Stimulated activated CD8-positive, alpha-beta memory T cell treated with anti-CD3 and anti-CD28 coated beads, Interleukin-12 subunit alpha, Interleukin-12 subunit beta, amount 100 ng/mL, for 24 hours (primary cell): ENCODE measurements around the gene NOX3.

Experiments
- DNase-seq: peaks from one replicate; pipeline ENCODE4 v3.0.0-alpha.2; 2020; ENCODE audit errors: extremely low read depth

NOX3 gene

DNA sequence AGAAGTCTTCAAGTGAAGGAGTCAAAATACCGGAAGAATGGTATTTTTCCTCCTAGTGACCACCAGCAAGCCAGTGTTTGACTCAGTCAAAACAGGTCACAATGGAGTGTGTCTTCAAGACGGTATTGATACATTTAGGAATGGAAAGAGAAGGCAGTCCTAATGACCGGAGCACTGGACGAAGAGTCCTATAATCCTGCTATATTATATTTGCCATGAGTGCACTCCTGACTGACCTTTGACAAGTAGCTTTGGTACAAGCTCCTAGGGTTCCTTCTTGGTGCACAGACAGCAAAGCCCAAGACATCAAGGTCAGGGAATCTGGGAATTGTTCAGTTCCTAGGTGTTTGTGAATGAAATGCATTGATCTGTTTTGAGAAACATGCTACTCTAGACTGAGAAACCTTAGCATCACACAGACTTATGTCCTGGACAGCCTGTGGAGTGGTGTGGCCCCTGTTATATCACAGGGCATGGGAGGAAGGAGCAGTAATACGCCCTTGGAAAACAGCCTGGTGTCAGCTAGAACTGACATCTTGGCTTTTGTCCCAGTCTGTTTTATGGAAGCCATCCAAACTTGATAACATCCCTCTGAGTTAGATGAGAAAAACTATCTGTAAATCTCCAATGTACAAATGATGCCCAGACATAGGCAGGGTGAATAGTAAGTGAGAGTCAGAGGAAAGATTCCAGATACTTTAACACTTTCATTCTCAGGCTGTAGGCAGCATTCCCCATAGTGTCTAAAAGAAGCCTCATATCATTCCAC, 18.5 kb downstream of the NOX3 start:
- no peak for DNase-seq

DNA sequence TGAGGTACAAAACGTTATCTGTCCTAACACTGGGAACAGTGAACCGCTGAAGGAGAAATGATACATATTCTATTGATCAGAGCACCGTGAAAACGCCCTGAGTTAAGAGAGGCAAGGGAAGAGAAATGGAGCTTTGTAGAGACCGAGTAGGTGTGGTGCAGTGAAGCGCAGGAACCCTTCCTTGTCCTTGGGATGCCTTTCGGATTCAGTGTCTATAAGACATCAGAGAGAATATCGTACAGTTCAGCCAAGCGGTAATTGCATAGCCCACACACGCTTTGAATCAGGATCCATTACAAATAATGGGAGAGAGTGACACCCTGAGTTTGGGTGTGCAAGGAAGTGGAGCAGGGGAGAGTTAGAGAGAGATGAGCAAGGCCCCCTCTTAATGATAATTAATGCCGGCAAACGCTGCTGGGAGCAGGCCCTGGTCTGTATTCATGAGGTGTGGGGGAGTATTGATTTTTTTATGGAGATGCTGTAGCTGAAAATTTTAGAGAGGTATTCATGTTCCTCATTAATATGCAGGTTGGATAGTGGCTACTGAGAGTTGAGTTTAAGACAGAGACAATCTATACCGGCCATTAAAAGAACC, 20.7 kb downstream of the NOX3 start:
- DNase-seq, result no peak

DNA sequence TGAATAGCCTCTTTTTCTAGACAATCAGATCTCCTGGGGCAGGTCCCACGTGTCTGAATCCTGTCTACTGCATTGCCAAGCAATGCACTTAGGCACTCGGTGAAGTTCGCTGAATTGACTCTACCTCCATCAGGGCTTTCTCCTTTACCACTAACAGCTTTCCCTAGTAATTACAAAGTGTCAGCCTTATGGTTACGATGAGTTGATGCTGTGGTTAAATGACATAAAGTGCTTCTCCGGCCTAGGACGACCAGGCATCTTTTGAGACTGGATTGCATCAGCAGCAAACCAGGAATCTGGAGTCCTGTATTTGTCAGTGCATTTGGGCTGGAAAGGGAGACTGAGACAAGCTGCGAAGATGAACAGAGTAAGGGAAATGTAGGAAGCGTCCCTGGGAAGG, 21.5 kb downstream of the NOX3 start:
- no peak for DNase-seq

DNA sequence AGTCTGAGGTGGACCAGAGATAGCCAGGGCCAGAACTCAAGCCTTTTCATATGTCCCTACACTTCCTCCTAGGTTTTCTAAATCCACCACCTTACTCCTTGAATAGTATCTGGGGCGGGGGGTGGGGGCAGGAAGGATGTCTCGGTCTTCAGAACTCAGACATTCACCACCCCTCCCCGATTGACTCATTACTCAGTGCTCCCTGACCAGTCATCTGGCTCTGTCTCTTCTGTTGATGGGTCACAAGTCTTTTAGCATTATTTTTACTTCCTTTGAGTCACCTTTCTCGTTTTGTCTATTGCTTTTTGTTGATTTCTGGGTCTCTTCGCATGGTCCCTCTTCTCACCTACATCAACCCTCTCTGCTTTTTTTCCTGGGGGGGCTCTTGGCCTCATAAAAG, 23.3 kb downstream of the NOX3 start:
- DNase-seq, result no peak

DNA sequence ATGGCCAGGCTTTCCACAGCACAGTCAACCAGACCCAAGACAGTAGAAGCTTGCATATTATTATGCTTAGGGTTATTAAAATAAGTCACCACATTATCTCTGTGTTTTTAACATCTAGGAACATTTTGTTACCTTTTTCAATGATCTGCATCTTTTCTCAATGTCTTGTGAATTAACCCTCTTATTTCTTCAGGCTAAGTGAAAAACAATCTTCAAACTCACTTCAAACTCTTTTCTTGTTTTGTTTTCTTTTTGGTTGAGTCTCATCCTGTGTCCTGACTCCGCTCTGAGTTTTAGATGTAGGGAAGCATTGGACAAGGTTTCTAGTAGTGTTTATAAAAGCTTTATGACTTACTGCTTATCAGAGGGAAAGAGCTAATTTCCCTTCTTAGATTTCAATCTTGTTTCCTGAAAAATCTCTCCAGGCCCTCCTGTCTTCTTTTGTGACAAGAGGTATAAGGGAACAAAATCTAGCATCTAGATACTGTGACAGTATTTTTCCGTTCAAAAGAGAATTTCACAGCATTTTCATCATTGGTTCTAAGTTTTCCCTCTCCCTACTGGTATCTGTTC, 26.2 kb downstream of the NOX3 start:
- DNase-seq, result no peak

DNA sequence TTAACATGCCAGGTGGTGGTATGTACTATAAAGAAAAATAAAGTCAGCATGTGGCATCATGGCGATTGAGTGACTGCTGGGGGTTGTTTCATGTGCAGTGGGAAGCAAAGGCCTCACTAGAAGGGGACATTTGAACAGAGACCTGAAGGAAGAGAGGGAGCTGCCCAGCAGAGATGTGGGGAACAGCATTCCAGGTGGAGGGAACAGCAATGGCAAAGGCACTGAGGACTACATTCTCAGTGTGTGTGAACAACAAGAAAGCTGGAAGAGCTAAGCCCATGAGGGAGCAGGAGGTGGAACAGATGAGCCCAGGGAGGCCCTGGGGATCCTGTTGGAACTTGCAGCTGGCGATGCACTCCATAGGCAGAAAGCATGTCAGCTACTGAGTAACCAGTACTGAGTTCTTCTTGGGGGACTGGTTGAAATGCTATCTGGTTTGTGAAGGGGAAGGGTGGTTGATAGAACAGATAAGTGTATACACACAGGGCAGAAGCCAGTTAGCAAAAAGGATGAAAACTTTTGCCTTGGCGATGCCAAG, 29.2 kb downstream of the NOX3 start:
- DNase-seq, result no peak

DNA sequence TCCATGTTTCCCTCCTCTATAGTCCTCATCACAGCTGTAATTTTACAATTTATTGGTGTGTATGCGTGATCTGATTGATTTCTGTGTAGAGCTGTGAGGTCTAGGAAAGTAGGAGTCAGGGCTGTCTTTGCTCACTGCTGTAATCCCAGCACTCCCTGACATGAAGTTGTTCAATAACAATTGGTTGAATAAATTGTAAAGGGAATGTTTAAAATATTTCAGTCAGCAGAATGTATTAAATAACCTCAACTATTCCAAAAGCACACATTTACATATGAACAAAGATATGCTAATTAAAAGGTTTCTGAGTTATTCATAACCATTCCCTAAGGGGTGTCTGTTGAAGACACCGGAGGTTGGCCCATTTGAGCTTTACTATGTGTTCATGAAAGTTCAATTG, 31.5 kb downstream of the NOX3 start:
- DNase-seq, result no peak

DNA sequence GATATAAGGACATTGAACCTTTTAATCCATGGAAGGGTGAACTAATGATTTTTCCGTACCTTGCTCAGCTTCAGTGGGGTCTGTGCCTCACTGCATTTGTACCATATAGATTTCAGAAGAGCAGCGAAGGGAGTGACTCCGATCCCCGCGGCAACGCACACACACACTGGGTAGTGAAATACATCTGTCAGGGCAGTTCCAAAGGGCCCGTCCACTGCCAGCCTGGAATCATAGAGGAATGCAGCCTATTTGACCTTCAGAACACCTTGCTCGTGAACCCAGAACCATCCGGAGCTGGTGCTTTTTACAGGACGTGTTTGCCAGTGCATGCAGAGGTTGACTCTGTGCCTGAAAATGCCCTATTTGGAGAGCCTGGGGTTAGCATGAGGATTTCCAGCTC, 33.0 kb downstream of the NOX3 start:
- DNase-seq, result no peak

DNA sequence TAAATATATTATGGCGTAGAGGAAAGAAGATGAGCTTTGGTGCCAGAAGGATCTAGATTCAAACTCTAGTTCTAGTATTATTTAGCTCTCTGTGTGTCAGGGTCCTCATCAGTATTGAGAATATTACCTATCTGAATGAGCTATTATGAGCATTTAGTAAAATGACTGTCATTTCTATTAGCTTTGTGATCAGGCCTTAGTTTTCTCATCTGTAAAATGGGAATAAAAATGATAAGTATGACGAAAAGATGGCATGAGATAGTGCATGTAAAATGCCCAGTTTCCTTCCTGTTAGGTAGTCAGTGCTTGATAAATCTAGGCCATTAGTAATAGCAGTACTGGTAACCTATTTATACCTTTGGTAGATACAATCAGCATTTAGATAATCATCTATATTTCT, 35.1 kb downstream of the NOX3 start:
- DNase-seq, result no peak

DNA sequence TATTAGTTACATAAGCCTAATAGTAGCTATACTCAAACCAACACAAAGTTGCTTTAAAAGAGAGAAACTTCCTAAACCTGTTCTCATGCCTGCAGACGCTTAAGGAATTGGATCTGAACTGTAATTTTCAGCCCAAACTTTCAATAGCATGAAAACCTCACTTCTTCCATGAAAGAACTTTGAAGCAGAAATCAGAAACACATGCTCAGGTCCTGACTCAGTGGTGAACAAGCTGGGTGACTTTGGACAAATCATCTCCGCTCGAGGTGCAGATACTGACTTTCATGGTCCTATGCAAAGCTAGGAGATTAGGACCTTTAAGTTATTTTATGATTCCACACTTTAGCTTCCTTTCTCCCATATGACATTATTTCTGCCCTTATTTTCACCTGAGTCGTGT, 36.5 kb downstream of the NOX3 start:
- no peak for DNase-seq

DNA sequence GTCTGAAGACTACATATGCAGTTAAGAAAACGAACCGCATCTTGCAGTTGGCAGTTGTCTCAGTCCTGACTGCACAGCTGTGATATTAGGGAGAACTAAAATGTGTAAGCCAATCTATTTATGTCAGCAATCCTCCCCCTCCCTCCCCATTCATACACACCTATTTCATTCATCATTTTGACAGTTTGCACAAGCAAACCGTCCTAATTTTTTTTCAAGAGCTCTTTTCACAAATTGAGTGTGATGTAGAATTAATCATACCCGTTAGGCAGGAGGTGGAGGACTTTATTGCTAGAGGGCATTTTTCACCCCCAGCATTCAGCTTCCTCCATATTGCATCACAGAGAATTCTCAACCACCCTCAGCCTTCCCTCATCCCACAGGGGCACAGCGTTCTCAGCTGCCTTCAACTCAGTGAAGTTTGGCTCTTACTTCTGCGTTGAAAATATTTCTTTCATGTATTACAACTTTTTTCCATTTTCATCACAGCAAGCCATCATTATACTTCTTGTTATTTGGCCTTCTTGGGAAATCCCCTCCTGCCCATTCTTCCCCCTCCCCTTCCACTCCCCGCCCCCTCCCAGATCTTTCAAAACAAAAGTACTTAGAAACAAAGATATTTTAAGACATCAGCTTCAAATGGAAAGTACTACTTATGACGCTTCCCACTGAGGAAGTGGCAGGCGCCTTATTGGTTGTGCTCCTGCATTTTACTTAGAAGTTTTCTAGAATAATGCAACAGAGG, 37.5 kb downstream of the NOX3 start:
- DNase-seq, result peak; percentile 35

DNA sequence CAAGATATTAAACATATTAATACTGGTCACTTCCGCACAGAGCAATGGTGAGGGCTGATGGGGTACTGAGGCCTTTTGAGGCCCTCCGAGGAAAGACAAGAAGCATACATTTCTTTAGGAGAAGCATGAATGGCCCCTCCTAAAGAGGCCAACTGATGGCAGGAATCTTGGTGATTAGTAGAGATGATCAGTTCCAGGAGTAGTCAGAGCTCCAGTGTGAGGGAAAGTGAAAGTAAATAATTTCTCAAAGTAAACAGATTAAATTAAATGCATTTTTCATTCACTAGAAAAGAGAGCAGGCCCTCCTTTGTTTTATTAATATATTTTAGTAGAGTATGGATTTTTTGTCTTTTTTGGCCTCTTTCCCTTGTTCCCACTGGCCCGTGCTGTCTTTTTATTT, 38.2 kb downstream of the NOX3 start:
- DNase-seq, result no peak

DNA sequence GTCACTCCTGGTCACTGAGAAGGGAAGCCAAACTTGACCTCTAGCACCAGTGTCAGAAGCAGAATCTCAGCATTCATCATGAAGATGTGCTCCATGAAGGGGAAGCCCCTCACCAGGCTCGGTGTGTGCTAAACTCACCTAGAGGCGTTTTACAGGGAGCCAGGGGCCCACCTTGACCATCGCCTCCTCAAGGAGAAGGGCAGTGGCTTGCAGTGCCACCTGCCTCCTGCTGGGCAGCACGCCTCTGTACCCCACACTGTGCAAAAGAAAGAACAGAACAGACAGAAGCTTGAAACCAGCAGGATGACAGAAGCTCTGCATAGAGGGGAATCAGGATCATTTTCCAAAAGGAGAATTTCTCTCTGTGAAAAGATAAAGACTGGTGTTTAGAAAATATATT, 39.7 kb downstream of the NOX3 start:
- DNase-seq, result no peak

DNA sequence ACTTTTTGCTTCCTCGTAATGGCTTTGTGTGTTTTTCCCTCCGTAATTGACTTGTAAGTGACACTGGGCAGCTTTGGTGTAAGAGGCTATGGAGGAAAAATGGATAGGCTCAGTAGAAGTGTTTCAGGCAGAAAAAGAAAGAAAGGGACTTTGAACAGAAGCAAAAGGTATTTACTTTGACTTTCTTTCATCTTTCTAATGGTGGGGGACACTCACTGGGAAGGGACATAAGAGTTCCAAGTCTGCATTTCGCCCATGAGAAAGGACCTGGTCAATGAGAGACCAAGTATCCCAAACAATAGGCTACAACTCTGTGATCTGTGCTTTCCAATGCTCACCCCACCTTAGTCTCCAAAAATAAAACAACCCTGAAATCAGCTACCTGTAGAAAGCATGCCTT, 41.6 kb downstream of the NOX3 start:
- no peak for DNase-seq

DNA sequence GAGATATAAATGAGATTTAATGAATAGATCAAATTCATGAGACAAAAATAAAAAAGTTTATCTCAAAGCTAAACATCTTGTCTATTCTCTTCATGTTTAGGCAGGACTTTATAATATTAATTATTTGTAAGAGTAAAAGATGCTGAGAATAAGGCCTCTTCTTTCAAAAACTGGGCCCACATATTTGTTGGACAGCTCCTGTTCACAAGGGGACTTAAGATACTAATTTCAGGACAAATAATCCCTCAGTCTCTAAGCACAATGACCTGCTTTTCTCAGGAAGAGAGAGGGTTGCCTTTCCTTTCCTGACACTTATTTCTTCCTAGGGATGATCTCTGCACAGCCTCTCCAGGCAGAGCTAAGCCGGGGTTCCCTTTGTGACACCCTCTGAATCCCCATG, 43.3 kb downstream of the NOX3 start:
- no peak for DNase-seq

DNA sequence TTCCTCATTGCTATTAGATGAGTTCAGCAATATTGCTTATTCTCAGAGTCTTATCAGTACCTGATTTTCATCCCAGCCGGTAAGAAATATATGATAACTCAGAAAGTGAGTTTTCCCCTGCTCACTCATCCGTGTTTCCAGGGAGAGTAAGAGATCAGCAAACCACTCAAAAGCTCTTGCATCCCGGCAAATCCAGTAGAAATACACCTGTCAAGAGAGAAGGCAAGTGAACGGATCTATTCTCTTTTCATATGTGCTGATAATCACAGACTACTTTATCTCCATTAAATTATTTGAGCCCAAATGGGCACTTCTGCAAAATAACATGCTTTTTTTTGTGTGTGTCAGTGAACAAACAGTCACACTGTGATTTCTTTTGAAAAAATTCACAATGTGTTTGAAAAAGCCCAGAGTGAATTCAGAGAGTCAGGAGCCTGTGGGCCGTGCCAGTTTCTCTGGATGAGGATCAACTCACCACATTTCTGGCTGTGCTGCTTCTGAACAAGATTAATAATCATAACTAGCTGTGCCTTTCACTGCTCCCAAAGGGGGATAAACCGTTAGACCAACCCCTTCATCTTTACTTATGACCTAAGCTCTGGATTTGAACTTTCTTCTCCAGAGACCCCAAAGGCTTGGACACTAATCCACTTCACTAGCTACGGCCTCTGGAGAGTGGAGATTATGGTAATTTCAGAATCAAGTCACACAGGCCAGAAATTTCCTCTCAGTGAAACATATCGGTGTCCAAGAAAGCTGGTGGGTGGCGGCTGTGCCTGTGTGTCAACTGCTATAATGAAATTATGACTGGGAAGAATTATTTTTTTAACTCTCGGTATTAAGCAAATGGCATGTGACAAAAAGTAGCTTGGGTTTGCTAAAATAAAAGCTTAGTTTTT, 44.2 kb downstream of the NOX3 start:
- DNase-seq, result no peak

DNA sequence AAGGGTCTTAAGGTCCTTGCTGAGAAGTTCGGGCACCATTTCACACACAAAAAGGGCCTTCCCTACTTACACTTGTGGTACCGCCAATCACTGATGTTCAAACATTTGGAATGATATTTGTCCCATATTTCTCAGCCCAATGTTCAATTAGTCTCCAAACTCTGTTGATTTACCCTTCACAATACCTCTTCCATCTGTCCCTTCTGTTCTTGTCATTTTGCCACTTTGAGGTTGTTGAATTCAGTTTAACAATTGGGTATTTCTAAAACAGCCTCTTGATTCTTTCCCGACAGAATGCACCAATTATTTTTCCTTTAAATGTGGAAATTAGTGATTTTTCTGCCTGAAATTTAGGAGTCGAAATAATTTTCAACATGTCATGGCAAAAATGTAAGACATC, 46.2 kb downstream of the NOX3 start:
- no peak for DNase-seq

DNA sequence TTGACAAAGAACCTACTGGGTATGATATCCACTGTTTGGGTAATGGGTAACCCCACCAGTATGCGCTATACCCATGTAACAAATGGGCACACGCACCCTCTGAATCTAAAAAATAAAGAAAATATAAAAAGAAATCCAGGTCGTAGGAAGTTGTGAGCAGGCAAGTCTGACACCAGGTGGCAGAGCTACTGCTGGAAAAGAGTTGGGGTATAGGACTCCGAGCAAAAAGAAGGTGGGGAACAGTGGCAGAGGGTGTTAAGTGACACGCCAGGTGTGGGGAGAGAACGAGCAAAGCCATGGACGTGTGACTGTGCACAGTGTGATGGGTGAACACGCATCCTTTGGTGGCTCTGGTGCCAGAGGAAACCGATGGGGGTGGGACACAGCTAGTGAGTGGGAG, 46.7 kb downstream of the NOX3 start:
- no peak for DNase-seq

DNA sequence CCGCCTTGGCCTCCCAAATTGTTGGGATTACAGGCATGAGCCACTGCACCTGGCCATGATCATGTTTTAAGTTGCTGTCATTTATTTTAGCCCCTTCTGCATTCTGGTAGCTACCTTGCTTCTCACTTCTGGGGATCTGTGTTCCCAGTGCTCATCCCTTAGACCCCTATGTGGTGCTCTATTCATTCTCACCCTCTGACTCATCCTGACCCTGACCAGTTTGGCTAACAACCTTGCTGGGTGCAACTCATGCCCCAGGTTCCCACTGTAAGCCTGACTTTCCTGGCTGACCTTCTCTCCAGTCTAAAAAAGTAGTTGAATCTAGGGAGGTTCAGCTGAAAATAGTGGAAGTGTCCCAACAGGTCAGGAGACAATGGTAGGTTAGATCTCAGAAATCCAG, 47.4 kb downstream of the NOX3 start:
- no peak for DNase-seq

DNA sequence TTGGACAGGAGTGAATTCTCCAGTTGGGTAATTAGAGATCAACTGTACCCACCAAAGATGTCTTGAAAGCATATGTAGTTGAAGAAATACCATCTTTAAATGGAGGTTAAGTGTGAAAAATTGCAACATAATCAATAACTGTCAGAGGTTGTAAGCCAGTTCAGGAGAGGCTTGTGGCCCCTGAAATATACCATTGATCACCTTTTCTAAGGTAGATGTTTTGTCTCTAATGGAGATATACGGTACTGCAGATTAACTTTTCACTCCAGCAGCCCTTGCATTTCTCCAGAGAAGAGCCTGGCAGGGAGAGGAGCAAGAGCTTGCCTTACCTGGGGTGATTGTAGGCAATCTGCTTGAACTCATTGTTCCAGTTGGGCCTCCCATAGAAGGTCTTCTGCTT, 48.8 kb downstream of the NOX3 start:
- no peak for DNase-seq

DNA sequence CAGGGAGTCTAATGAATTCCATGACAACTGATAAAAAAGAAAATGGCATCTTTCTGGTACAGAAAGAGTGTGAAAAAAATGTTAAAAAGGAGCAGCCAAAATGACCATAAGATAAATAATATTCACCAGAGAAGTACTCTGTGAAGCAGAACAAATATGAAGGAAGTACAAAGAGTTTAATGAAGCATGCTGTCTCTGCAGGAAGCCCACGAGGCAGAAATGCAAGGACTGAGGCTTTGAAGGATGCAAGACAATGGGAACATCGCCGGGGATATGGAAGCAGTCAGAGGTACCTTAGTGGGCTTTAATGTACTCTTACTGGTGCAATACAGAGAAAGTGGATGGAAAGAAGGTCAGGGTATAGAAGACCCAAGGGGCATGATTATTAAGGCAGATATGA, 50.7 kb downstream of the NOX3 start:
- DNase-seq, result no peak
